NCI-H2227 (cell line): Measurements from ENCODE around the gene ANKRD65.

ENCODE experiments used
- DNase-seq: peaks from one replicate; lab custom pipeline; 2025; ENCODE audit not compliant: unreplicated experiment; lab: John Stamatoyannopoulos, UW

Gene ANKRD65

GRCh38 chr1:1442069-1442770 lies 21.1 kb upstream of the ANKRD65 start:
- no peak for DNase-seq

DNA sequence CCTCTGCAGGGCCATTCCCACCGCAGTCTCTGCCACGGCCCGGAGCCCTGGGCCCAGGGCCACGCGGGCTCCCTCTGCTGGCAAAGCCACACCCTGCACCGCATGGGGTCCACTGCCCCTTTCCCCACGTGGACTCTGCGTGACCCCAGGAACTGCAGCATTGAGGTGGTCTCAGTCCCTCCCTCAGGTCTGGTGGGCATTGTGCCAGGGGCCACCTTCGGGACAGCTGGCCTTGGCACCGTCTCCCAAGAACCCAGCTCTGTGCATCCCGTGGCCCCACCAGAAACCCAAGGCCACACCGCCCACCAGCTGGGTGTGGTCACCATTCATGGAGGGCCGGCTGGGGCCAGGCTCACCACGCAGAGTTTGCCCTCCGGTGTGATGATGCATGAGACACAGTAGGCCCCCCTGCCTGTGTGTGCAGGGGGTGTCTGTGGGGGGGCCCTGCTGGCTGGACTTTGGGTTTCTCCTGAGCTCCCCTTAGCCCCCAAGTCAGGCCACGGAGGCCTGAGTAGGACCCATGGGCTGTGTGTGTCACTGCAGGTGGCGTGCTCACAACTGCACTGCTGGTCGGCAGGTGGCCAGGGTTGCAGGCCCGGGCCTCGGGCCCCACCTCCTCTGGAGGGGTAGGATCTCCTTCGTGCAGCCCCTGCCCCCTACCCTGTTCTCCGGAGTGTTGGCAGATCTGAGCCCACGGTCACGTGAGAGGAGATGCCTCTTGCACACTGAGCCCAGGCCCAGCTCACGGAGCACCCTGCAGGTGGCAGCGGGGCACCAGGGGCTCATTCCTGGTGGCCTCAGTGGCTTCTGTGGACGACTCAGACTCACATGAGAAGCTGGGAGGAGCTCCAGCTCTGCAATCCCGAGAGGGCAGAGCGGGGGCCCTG lies 20.2 kb upstream of the ANKRD65 start:
- DNase-seq = no peak

DNA sequence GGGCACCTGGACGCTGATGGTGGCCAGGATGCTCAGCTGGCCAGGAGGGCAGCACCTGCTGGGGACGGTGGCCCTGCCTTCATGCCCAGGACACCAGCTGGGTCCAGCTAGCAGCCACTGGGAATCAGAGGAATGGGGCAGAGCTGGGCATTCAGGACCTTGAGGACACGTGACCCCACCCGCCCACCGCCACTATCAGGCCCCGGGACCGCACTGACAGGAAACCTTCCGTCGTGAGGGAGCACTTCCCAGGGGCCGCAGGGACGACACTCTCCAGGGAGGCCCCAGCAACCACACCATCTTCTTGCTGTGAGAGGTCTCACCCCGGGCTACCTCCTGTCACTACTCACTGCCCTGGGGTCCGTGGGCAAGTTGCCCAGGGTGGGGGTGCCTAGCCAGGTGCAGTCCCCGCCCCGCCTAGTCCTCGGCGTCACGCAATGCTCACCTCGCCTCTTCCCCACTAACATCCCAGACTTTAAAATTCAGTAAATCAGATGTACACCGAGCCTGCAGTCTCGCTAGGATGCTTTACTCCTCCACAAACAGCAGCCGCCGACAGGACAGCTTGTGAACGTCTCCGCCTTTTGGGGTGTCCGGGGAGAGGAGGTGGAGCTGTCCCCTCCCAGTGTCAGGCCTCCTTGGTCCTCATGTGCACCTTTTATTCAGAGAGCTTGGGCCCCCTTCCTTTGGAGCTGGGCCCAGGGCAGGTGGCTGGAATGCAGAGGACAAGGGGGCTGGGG lies 19.4 kb upstream of the ANKRD65 start:
- no peak for DNase-seq

DNA sequence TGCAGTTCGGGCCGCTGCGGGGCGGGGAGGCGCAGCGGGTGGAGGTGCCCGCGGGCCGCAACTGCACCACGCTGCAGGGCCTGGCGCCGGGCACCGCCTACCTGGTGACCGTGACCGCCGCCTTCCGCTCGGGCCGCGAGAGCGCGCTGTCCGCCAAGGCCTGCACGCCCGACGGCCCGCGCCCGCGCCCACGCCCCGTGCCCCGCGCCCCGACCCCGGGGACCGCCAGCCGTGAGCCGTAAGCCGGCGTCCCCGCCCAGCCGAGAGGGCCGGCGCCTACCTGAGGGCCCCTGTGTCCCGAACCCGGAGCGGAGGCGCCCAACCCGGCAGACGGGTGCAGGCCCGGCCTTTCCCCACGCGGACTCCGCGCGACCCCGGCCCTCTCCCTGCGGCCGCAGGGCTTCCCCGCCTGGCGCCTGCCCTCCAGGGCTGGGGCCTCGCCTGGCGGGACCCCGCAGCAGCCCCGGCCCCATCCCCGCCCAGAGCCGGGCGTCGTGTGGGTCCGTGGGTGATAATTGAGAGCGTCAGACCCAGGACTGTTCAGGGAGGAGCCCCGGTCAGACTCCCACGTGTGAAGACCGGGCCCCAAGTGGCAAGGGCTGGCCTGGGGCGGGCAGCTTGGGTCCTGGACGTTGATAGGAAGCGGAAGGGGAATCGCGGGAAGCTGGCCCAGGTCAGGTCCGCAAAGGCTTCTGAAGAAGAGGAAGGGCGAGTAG lies 18.6 kb upstream of the ANKRD65 start:
- DNase-seq = no peak

DNA sequence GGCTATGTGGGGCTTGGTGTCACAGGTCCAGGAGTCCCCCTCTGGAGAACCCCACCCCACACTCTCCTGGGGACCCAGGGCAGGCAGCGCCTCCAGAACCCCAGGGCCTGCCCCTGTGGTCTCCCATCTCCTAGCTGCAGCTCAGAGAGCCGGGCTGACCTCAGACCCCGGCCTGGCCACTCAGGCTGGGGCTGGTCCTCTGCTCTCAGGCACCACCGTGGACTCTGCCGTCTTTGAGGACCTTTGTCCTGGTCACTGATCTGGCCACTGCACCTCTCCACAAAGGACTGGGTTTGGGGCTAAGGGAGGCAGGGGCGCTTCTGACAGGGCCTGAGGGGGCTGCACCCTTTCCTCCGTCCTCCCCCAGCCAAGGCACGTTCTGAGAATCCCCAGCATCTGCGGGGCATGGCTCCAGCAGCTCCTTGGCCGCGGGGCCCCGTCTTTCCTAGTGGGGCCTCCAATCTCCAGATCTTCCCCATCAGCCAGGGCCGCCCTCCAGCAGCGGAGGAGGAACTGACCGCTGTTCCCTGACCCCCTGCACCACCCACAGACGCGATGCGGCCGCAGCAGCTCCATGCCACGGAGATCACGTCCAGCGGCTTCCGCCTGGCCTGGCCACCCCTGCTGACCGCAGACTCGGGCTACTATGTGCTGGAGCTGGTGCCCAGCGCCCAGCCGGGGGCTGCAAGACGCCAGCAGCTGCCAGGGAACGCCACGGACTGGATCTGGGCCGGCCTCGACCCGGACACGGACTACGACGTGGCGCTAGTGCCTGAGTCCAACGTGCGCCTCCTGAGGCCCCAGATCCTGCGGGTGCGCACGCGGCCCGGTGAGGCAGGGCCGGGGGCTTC lies 17.7 kb upstream of the ANKRD65 start:
- no peak for DNase-seq

- DNase-seq = no peak
Measured at GRCh38 chr1:1437904-1438376, 16.9 kb upstream of the ANKRD65 start.

- no peak for DNase-seq
Measured at GRCh38 chr1:1437033-1437903, 16.2 kb upstream of the ANKRD65 start.

- DNase-seq = no peak
Measured at GRCh38 chr1:1436630-1437032, 15.6 kb upstream of the ANKRD65 start.

GRCh38 chr1:1435911-1436629 lies 15.0 kb upstream of the ANKRD65 start:
- no peak for DNase-seq

DNA sequence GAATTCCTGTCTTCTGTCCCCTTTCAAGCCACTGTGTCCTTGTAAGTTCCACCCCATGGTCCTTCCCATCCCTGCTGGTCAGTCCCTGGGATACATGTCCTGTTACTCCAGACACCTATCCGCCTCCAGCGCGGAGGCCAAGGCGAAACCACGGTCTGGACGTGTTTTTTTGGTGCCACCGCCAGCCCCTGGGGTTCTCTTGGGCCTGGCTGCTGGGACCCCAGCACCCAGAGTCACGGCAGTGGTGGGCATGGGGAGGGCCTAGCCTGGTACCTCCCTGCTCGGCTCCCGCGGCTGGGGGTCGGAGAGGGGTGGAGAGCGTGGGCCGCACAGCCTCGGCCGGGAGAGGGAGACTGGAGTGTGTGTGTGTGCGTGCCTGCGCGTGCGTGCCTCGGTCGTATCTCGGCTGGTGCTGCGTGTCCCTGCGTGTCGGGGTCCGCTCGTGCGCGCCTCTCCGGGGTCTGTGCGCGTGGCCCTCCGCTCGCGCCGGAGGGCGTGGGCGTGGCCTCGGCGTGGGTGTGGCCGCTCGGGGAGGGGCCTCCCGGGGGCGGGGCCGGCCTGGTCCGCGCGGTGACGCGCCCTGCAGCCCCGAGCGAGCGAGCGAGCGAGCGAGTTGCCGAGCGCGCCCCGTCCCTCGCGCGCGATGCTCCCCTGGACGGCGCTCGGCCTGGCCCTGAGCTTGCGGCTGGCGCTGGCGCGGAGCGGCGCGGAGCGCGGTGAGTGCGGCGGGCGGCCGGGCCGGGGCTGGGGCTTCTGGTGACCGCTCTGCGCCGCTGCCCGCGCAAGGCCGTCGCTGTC lies 14.2 kb upstream of the ANKRD65 start, which contains the start of gene VWA1:
Gene VWA1, plus strand, starts transcription at position 585 of the 798 bp plus-strand sequence. Its CDS starts 59 bp downstream, at position 644.
- DNase-seq = peak; percentile 90

DNA sequence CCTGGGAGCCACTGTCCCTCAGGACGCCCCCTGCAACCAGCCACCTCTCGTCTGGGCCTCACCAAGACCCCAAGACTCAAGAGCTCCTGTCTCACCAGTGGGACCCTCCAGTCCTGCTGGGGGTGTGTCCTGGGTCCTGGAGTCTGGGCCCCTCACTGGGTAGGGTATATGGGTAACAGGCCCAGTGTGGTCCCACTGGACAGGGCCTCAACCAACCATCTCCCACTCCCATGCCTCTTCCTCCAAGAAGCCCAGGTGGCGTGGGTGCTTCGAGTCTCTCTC lies 13.7 kb upstream of the ANKRD65 start:
- DNase-seq = no peak

DNA sequence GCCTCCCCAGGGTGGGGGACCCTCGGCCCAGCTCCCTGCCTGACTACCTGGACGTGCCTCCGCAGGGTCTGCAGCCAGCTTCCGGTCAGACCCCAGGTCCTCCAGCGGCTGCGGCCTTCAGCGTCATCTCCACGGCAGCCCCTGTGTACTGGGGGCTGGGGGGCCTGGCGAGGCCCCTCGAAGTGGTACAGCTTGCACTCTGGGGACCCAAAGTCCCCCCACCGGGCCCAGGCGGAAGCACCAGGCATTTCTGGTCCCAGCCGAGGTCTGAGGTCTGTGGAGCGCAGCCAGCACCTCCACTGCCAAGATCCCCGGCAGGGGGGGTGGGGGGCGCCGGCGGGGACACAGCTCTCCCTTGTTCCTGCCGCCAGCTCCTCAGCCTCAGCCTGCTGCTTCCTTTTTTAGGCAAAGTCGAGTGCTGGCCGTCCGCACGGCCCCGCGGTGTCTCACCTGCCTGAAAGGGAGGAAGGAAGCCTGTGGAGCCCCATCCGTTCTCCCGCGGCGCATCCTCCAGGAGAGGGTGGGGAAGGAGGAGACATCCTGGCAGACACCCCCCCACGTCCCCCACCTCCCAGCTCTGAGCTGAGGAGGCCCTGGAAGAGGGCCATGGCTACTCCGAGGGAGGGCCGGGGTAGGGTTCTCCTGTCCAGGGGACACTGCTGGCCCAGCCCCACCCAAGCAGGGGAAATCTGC lies 13.2 kb upstream of the ANKRD65 start:
- no peak for DNase-seq

DNA sequence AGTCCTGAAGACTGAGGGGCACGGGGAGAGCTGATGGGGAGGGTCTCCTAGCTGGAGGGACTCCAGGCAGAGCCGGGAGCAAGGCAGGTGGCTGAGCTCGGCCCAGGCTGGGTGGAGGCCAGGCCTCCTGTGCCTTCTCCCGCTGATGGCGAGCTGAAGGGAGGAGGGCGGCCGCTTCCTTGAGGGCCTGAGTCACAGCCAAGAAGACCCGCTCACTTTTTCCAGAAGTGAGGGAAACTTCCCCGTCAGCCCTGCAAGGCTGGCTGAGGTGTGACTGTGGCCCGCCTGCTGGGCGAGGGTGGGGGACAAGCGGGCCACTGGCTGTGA lies 12.7 kb upstream of the ANKRD65 start:
- DNase-seq = no peak

DNA sequence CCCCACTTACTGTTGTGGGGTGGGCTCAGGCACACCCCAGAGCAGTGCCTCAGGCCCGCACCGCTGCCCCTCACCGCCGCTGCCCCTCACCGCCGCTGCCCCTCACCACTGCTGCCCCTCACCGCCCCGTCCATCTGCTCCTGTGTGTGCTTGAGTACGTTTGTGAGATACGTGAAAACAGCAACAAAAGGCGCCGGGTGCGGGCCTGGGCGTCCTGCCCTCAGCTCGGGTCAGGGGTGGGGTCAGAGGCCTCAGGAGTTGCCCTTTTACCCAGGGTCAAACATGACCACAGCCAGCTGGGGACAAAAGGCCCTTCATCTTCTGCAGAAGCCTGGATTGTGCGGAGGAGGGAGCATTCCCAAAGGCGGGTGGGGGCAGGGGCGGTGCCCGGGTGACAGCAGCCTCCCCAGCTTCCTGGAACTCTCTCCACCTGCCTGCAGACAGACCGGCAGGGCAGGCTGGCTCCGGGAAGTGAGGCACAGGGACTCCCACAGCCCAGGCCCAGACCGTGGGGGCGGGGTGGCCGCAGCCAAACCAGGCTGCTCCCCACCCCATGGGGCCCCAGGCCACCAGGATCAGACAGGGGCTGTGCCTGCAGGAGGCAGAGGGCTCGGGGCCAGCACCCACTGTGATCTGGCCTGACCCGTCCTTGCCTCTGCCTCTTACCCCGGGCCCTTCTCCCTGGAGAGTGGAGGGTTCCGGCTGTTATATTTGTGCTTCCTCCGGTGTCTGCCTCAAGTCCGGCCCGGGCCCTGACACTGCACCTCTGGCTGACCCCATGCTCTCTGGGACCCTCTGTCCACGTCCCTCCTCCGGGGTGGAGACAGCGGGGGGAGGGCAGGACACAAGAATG lies 12.1 kb upstream of the ANKRD65 start:
- DNase-seq = peak; percentile 36

GRCh38 chr1:1432274-1432950 lies 11.3 kb upstream of the ANKRD65 start:
- DNase-seq = no peak

DNA sequence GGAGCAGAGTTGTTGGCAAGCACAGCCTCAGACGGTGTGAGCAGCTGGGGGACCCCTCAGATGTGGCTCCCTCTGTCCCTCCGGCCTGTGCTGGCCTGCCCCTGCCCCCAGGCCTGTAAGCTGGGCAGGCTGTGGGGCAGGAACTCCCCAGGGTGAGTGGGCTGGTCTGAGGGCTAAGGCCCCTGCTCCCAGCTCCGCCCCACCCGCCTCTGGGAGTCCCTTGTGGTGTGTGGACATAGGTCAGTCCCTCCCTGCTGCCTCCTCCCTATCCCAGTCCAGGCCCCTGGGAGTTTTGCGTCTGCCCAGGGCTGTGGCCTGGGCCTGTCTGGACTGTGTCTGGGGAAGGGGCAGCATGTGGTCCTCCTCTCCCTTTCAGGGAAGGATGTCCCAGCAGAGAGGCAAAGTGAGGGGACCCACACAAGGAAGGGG lies 10.8 kb upstream of the ANKRD65 start:
- DNase-seq = no peak
